Measurements from ENCODE around the gene TULP4.

Gene TULP4, protein sequence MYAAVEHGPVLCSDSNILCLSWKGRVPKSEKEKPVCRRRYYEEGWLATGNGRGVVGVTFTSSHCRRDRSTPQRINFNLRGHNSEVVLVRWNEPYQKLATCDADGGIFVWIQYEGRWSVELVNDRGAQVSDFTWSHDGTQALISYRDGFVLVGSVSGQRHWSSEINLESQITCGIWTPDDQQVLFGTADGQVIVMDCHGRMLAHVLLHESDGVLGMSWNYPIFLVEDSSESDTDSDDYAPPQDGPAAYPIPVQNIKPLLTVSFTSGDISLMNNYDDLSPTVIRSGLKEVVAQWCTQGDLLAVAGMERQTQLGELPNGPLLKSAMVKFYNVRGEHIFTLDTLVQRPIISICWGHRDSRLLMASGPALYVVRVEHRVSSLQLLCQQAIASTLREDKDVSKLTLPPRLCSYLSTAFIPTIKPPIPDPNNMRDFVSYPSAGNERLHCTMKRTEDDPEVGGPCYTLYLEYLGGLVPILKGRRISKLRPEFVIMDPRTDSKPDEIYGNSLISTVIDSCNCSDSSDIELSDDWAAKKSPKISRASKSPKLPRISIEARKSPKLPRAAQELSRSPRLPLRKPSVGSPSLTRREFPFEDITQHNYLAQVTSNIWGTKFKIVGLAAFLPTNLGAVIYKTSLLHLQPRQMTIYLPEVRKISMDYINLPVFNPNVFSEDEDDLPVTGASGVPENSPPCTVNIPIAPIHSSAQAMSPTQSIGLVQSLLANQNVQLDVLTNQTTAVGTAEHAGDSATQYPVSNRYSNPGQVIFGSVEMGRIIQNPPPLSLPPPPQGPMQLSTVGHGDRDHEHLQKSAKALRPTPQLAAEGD (N-terminal part only)

GRCh38 chr6:158312165-158312564 is at the start of gene TULP4:
Gene TULP4 (plus strand): TSS chr6:158312465. CDS start chr6:158314017, 1,552 bp downstream.
- peaks cover 81% of the 10 kb centered on the region for H3K36me3 Mint-ChIP-seq (ENCODE audit: low read depth)
- no peaks in the 10 kb centered on the region for H3K27me3 Mint-ChIP-seq (ENCODE audit: low read depth, poor library complexity)
- peak within 1 kb of the TSS; percentile 72 for H3K27ac Mint-ChIP-seq
- TF ChIP-seq, protein P1, sequence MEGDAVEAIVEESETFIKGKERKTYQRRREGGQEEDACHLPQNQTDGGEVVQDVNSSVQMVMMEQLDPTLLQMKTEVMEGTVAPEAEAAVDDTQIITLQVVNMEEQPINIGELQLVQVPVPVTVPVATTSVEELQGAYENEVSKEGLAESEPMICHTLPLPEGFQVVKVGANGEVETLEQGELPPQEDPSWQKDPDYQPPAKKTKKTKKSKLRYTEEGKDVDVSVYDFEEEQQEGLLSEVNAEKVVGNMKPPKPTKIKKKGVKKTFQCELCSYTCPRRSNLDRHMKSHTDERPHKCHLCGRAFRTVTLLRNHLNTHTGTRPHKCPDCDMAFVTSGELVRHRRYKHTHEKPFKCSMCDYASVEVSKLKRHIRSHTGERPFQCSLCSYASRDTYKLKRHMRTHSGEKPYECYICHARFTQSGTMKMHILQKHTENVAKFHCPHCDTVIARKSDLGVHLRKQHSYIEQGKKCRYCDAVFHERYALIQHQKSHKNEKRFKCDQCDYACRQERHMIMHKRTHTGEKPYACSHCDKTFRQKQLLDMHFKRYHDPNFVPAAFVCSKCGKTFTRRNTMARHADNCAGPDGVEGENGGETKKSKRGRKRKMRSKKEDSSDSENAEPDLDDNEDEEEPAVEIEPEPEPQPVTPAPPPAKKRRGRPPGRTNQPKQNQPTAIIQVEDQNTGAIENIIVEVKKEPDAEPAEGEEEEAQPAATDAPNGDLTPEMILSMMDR (IDR thresholded peaks at IDR 0.05), result no peak
- no peak within 1 kb of the TSS for H3K4me3 Mint-ChIP-seq
- no peak for DNase-seq
- peaks cover 28% of the 10 kb centered on the region for H3K4me1 Mint-ChIP-seq
- peaks cover 47% of the 10 kb centered on the region for H3K9me3 Mint-ChIP-seq

- Mint-ChIP-seq H3K9me3 (peaks cover 25% of the 10 kb centered on the region), H3K4me3 (no peak overlapping the region), H3K36me3 (ENCODE audit: low read depth) (peaks cover 76% of the 10 kb centered on the region), H3K27me3 (ENCODE audit: low read depth, poor library complexity) (peaks cover 4% of the 10 kb centered on the region), H3K4me1 (no peaks in the 10 kb centered on the region), H3K27ac (no peak overlapping the region)
- TF ChIP-seq, protein P1 (IDR thresholded peaks at IDR 0.05), result no peak
- no peak for DNase-seq
Observed at GRCh38 chr6:158262755-158263154, 49.5 kb upstream of the TULP4 start.

GRCh38 chr6:158264180-158264579 is 48.1 kb upstream of the TULP4 start:
- no peak overlapping the region for H3K4me3 Mint-ChIP-seq
- H3K27ac Mint-ChIP-seq, result peak overlapping the region; percentile 82
- DNase-seq, result no peak
- peaks cover 24% of the 10 kb centered on the region for H3K9me3 Mint-ChIP-seq
- H3K36me3 Mint-ChIP-seq (ENCODE audit: low read depth), result peaks cover 80% of the 10 kb centered on the region
- TF ChIP-seq, protein P1 (IDR thresholded peaks at IDR 0.05), result no peak
- peaks cover 4% of the 10 kb centered on the region for H3K27me3 Mint-ChIP-seq (ENCODE audit: low read depth, poor library complexity)
- H3K4me1 Mint-ChIP-seq, result no peaks in the 10 kb centered on the region

- Mint-ChIP-seq H3K36me3 (ENCODE audit: low read depth) (peaks cover 68% of the 10 kb centered on the region), H3K27me3 (ENCODE audit: low read depth, poor library complexity) (peaks cover 4% of the 10 kb centered on the region), H3K4me1 (no peaks in the 10 kb centered on the region), H3K4me3 (no peak overlapping the region), H3K27ac (no peak overlapping the region), H3K9me3 (peaks cover 20% of the 10 kb centered on the region)
- DNase-seq, result no peak
- TF ChIP-seq, protein P1 (IDR thresholded peaks at IDR 0.05), result no peak
Observed at GRCh38 chr6:158266131-158266530, 46.1 kb upstream of the TULP4 start.

GRCh38 chr6:158268361-158269147 is 43.7 kb upstream of the TULP4 start:
- H3K4me1 Mint-ChIP-seq, result no peaks in the 10 kb centered on the region
- peaks cover 15% of the 10 kb centered on the region for H3K9me3 Mint-ChIP-seq

More at GRCh38 chr6:158268361-158269147, 43.7 kb upstream of the TULP4 start:
- TF ChIP-seq, protein P1 (IDR thresholded peaks at IDR 0.05), result no peak
- Mint-ChIP-seq H3K4me3 (no peak overlapping the region), H3K27ac (no peak overlapping the region), H3K27me3 (ENCODE audit: low read depth, poor library complexity) (peaks cover 4% of the 10 kb centered on the region), H3K36me3 (ENCODE audit: low read depth) (peaks cover 65% of the 10 kb centered on the region)
- DNase-seq, result no peak

Data from nephron progenitor cell (in vitro differentiated cells).